GM18519 (cell line): ENCODE measurements around the gene UNC5B.
"Not testable (repeated sequence)": the region's sequence is repeated elsewhere in the genome, so short reads cannot be mapped to it uniquely, and the experiment has no call there.

Source experiments
- ATAC-seq: cut with Tn5 transposase; IDR thresholded peaks from one replicate; pipeline ENCODE4 v1.9.1; 2021; ENCODE audit warnings: mild to moderate bottlenecking, moderate library complexity; ENCODE audit not compliant: unreplicated experiment, low FRiP score

Gene UNC5B

DNA sequence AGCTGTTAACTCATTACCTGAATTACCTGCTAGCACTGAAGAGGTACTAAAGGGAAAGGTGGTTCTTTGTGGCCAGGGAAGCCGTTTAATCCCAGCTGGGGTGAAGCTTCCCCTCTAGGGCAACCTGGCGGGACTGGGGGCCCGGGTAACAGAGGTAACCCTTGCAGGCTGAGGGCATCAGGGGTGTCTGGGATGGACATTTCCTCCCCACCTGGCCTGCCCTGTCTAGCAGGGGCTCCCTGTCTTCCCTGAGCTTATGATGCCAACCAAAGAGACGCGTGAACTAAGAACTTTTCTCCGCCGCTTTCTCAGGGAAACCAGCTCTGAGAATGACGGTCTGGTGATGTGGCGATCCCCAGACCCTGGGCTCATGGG, 52.8 kb downstream of the UNC5B start:
- ATAC-seq = no peak

DNA sequence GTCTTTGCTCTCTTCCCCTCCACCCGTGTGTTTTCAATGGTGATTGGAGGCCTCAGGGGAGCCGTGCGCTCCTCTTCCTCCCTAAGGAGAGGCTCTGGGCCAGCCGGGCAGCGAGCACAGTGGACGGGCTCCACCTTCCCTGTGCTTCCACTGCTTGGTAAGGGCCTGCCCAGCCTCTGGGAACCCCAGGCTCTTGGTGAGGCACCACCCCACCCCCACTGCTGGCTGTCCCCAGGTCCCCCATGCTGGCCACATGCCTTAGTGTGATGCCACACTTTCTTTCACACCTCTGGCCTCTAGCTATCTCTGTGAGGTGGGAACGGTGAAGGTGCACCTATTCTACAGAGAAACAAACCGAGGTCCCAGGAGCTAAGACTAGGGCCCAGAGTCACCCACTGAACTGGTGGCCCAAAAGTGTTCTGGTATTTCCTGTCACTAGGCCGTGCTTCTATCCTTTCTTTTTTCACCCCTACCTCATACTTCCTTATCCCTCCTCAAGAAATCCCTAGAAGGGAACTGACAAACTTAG, 53.3 kb downstream of the UNC5B start:
- ATAC-seq = no peak

DNA sequence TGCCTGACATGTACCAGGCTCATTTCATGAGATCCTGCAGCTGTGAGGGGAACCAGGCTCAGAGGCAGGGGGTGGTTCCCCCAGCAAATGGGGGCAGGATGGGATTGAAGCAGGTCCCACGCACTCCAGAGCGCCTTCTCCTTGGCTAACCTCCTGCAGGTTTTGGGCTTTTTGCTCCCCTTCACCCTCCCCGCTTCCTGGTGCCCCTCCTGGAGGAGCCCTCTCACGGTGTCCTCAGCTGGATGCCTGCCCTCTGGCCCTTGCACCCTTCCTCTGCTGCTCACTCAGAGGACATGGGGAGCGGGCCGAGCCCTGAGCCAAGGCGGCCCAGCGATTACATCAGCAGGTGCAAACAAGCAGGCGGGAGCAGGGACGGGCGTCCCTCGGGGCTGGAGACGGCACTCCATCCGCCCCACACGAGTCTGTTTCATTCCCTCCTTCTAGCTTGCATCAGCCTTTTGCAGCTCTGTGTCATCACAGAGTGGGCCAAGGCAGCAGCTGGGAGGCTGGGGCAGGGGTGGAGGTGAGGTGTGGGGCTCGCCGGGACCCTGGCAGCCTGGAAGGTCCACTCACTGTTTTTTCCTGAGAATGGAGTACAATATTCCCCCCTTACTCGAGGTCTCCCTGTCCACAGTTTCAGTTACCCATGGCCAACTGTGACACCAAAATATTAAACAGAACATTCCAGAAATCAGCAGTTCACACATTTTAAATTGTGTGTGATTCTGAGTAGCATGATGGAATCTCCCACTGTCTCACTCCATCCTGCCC, 54.0 kb downstream of the UNC5B start:
- no peak for ATAC-seq

DNA sequence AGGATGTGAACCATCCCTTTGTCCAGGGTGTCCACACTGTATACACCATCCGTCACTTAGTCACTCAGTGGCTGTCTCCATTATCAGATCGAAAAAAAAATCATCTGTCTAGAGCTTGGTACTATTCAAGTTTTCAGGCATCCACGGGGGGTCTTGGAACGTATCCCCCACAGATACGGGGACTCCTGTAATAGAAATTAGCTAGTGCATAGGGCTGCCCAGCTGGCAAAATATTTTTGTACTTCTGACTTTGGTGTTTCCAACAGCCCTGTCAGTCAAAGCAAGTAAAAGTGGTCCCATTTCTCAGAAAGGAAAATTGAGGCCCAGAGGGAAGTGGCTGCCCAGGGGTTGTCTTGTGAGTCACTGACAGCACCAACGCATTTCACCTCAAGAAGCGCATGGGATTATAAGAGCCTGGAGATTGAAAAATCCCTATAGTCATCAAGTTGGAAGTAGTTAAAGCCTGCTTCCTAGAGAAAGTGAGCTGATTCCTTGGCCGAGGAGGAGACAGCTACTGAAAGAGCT, 54.6 kb downstream of the UNC5B start:
- ATAC-seq = no peak

DNA sequence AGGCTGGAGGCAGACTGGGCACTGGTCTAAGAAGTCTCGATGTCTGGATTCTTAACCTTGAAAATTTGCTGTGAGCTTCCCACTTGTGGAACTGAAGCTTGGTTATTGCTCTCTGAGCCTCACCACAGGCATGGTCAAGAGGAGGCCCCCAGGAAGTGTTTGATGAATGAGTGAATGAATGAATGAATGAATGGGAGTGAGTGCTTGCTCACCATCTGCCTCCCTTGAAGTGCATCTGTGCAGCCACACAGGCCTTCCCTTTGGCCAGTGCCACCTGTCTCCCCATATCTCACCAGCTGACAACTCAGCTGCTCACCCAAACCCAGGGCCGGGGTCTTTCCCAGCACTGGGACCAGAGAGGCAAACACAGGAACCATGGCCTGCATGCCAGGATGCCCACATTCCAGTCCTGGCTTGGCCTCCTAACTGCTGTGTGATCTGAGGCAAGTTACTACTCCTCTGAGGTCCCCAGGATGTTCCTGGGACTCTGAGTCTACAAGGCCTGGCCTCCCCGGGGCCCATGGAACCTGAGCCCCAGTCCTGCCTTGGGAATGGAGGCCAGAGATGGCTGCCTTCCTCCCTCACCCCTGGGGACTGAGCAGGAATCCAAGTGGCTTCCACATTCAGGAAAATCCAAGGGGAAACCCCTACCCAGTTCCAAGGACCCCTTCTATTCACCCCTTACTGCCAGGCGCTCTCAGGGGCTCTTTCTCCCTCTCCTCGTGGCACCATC, 55.3 kb downstream of the UNC5B start:
- no peak for ATAC-seq

DNA sequence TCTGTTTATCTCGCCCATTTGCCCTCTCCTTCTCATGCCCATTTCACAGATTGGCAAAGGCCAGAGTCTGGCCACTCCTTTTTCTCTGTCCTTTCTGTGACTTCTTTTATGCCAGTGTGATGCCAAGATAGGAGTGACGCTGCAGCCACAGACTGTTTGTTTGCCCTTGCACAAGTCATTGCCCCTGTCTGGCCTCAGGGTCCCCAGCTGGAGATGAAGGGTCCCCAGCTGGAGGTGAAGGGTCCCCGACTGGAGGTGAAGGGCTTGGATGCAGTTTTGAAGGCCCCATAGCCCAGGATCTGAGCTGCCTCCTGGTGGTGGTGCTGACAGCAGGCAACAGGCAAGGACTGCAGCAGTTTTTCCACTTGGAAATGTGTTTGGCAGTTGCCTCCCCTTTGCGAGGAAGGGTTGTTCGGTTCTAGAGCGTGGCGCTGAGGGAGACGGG, 55.9 kb downstream of the UNC5B start:
- ATAC-seq = no peak

DNA sequence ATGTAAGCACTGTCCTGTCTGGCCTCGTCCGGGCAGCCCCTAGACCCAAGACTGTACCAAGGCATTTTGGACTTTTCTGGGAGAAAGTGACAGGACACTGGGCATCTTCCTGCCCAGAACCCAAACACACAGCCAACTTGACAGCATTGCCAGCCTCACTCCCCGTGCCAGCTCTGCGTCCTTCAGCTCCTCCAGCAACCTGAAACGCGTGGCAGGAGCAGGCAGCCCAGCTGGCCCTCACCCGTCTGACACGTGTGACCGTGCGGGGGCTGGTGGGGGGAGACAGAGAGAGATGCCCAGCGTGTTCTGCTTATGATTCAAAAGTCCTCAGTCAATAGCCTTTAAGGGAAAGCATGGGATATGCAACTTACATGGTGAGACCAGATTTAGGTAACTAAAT, 56.4 kb downstream of the UNC5B start:
- ATAC-seq = no peak

DNA sequence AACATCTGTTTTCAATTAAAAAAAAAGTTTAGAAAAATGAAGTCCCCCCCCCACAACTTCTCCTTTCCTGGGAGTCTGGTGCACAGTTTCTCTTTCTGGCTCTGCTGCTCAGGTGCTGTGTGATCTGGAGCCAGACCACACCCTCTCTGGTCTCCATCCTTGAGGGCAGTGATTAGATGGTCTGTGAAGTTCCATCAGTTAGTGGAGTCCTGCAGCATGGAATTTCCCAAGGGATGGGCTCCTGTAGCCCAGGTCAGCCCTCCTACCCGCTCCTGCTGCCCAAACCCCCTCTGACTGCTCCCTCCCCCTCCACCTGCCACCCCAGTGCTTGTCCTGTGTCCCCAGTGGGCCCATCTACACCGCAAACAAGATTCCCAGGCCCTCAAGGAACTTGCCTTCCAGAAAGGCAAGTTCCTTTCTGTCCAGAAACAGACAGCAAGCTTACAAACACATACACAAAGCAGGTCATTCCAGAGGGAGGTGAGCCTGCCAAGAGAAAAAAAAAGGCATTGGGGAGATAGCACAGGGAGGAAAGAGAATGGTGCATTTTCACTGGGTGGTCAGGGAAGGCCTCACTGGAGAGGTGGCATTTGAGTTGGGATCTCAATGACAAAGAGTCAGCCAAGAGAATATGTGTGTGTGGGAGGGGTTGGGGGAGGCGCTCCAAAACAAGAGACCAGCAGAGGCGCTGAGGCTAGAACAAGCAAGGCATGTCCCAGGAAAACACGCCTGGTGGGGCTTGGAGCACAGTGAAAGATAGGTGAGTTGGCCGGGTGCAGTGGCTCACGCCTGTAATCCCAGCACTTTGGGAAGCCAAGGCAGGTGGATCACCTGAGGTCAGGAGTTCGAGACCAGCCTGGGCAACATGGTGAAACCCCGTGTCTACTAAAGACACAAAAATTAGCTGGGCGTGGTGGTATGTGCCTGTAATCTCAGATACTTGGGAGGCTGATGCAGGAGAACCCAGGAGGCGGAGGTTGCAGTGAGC, 57.2 kb downstream of the UNC5B start:
- ATAC-seq = no peak

DNA sequence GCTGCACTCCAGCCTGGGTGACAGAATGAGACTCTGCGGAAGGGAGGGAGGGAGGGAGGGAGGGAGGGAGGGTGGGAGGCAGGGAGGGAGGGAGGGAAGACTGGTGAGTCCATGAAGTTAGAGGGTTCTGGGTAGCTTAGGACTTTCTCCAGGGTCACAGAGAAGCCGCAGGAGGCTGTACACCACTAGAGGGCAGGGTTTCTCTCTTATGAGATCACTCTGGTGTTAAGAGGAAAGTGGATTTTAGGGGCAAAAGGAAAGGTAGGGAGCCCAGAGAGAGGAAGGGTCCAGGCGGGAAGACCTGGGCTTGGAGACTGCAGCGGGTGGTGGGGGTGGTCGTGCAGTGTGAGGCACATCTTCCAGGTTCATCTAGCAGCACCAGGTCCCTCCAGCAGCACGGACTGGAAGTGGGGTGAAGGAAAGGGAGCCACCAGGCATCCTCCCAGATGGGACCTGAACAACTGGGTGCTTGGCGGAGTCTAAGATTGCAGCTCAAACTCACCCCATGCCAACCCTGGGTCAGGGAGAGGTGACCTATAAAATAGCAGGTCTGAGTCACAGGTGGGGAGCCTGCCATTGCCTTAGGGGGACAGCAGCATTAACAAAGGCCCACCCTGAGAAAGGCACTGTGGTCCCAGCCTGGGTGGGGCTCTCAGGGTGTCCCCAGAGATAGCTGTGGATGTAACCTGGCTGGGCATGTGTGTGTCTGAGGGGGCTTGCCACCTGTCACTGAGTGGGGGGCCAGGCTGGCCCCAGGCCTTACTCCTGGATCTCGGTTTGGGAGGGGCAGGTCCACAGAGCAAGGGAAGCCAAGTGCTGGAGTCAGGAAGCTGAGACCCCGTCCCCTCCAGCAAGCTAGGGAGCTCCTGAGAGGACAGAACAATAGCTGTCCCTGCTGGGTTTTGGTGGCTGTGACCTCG, 58.2 kb downstream of the UNC5B start:
- no peak for ATAC-seq

DNA sequence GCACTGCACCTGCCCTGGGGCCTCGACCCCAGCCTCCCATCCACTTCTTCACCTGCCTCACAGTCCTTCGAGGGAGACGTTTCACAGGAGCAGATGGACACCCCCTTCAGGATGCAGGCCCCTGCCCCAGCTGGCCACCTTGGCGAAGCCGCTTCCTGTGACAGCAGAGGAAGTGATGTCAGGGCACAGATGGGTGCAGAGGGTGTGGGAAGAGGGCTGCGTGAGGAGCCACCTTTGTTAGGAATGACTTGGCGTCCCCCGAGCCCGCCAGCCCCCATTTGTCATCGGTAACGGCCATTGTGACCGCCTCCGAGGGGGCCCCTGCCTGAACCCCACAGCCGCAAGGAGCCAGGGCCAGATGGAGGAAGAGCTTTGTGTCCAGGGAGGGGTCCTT, 59.3 kb downstream of the UNC5B start:
- ATAC-seq = no peak

DNA sequence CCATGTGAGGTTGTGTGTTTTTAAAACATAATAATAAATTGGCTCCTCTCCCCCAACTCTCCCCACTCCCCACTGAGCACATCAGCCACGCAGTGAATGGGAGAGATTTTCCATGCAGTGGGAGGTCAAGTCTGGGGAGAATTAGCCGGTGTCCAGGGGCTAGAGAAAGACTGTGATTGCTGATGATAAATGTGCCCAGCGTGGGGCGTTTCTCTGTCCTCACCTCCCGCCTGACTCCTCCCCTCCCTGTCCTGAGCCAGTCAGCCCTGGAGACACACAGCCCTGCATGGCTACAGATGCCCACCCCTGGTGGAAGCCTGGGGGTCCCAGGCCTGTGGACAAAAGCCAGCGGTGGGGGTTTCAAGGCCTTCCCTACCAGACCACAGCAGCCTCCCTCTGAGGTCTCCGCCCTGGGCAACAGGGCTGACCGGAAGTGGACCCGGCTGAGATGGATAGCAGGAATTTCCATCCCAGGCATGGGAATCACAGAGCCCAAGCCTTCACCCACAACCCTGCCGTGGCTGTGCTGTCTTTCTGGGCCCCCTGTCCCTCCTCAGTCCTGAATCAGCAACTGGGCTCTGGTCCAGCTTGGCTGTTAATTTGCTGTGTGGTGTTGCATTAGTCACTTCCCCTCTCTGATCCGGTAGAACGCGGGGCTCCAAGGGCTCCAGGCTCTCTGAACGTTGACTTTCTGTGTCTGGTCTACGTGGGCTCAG, 59.8 kb downstream of the UNC5B start:
- no peak for ATAC-seq

DNA sequence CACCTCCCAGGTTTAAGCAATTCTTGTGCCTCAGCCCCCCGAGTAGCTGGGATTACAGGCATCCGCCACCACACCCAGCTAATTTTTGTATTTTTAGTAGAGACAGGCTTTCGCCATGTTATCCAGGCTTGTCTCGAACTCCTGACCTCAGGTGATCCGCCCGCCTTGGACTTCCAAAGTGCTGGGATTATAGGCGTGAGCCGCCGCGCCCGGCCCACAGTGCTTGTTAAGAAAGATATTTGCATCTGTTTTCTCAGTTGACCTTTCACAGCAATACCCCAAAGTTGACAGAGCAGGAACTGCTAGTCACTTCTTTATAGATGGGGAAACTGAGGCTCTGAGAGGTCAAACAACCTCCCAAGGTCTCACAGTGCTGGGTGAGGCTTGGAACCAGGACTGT, 60.6 kb downstream of the UNC5B start:
- not testable (repeated sequence) for ATAC-seq

DNA sequence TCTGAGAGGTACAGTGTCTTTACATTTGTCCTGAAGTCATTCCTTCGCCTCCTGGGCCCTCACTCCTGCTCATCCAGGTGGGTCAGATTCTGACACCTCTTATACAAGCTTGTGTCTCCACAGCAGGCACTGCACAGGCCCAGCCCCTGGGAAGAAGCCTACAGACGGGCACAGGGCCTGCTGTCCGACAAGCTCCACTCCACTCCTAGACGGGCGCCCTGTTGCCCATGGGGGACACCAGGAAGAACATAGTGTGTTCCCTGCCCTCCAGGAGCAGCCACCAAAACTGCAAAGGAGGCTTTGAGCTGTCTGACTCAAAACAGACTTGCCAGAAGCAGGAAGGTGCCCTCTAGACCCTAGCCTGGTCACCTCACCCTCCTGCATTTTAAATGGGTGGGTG, 61.1 kb downstream of the UNC5B start:
- no peak for ATAC-seq

DNA sequence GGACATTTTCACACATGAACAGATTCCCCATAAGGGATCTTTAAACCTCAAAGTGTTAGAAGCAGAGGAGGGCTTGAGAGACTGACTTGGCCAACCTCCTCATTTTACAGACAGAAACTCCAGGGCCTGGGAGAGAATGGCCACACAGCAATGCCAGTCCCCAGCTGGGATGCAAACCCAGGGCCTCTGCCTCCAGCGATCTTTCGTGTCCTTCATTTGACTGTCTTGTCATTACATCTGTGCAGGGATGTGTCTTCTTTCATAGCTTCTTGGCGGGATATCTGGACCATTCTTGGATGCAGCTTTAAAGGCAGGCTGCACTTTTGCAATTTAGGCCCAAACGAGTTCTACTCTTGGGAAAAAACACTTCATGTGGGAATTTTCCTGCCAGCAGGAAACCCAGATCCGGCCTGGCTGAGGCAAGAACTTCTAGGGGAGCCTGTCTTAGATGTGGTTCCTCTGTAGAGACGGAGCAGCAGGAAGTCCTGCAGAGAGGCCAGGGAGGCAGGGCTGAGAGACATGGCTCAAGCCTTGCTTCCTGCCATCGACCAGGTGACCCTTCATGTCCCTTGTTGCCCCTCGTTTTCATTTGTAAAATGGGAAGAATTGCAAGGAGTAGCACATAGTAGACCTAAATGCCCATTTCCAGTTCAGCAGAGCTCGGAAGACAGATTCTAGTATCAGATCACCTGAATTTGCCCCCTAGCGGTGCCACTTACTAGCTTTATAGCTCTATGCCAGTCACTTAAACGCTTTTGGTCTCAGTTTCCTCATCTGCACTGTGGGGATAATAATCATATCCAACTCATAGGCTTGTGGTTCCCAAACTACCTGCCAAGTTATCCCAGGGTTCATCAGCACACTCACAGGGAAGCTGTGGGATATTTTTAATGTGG, 62.8 kb downstream of the UNC5B start:
- no peak for ATAC-seq

DNA sequence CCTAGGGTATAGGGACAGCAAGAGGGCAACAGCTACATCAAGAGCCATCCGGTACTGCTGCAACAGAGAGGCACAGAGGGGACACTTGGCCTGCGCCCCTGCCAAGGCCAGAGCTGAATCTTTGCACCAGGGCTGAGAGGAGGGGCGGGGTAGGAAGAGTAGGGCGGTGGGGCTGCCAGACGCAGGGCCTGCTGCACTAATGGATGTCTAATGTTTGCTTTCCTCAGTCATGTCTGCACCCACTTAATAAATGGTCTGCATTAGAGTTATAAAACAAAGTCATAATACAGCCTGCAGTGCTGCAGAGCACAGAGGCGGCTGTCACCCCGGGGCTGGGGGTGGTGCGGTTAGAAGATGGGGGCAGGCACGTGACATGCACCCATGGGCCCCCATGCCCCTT, 64.5 kb downstream of the UNC5B start:
- ATAC-seq = no peak

DNA sequence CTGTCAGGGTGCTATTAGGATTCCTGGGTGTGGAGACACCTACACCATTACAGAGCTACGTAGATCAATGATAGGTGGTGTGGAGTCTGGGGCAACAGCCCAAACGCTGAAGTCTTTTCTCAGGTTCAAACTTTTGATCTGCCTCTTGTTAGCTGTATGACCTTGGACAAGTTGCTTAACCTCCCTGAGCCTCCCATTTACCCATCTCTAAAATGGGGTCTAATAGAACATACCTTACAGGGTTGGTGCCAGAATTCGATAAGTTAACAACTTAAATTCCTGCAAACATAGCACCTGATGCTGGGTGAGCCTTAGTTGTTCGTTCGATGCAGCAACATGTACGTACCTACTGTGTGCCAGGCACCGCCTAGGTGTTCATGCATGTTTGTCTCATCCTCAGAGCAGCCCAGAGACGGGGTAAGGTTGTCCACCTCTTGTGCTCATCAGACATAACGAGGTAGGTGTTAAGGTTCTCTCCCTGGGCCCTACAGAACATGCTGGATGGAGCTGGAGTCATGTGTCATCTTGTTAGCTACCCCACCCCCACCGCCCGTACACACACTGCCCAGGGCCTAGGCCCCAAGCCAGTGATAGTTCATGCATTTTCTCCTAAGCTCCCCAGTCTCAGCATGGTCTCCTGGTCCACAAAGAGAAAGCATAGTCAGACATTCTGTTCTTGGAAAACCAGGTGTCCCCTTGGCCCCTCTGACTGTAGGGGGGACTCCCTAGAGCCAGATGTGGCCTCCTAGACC, 65.7 kb downstream of the UNC5B start:
- no peak for ATAC-seq
